Measurements from ENCODE around the gene NAGPA.

Gene NAGPA

GRCh38 chr16:4991754-4992153 is 42.0 kb downstream of the NAGPA start:
- TF ChIP-seq CTCF (IDR thresholded peaks at IDR 0.05; ENCODE audit: borderline replicate concordance, insufficient read depth, low read depth, low read length): no peak
- no peak overlapping the region for H3K4me3 ChIP-seq (ENCODE audit: low read depth, low read length)

GRCh38 chr16:4990415-4990814 is 43.3 kb downstream of the NAGPA start:
- no peak for TF ChIP-seq CTCF (IDR thresholded peaks at IDR 0.05; ENCODE audit: borderline replicate concordance, insufficient read depth, low read depth, low read length)
- H3K4me3 ChIP-seq (ENCODE audit: low read depth, low read length): no peak overlapping the region

- no peak overlapping the region for H3K4me3 ChIP-seq (ENCODE audit: low read depth, low read length)
- no peak for TF ChIP-seq CTCF (IDR thresholded peaks at IDR 0.05; ENCODE audit: borderline replicate concordance, insufficient read depth, low read depth, low read length)
Measured at GRCh38 chr16:4989391-4990006, 44.2 kb downstream of the NAGPA start.

- no peak for TF ChIP-seq CTCF (IDR thresholded peaks at IDR 0.05; ENCODE audit: borderline replicate concordance, insufficient read depth, low read depth, low read length)
- H3K4me3 ChIP-seq (ENCODE audit: low read depth, low read length): no peak overlapping the region
Measured at GRCh38 chr16:4988647-4989046, 45.1 kb downstream of the NAGPA start.

- no peak overlapping the region for H3K4me3 ChIP-seq (ENCODE audit: low read depth, low read length)
- no peak for TF ChIP-seq CTCF (IDR thresholded peaks at IDR 0.05; ENCODE audit: borderline replicate concordance, insufficient read depth, low read depth, low read length)
Measured at GRCh38 chr16:4987580-4988374, 46.0 kb downstream of the NAGPA start.

- TF ChIP-seq CTCF (IDR thresholded peaks at IDR 0.05; ENCODE audit: borderline replicate concordance, insufficient read depth, low read depth, low read length): no peak
- no peak overlapping the region for H3K4me3 ChIP-seq (ENCODE audit: low read depth, low read length)
Measured at GRCh38 chr16:4987250-4987579, 46.5 kb downstream of the NAGPA start.

All from GM12875 (cell line).